Esophagus muscularis mucosa (tissue), 4 donors: ENCODE results near the gene UBLCP1. TPM values are rescaled to one million over a fixed set of nuclear protein-coding genes. Genes with fewer than 3 reads are reported as not detected.
"Not testable (repeated sequence)": the region's sequence is repeated elsewhere in the genome, so short reads cannot be mapped to it uniquely, and the experiment has no call there.

Experiments
- DNase-seq: peaks from one replicate; pipeline ENCODE4 v3.0.0-alpha.2; 2017; ENCODE audit errors: extremely low spot score
- H3K27ac ChIP-seq, 4 donors: fragments of 200-600 bp; sonication (generic); replicated peaks in 1 of 4; 1 replicate in 3 of 4; 2 replicates in 1 of 4; pipeline ENCODE4 v1.5.1; 2016 to 2019; ENCODE audit warnings: mild to moderate bottlenecking in 1 of 4
- H3K27me3 ChIP-seq, 4 donors: fragments of 200-600 bp; sonication (generic); one replicate each; pipeline versions ENCODE4 v1.5.1 to v1.6.0; 2016 to 2019
- H3K36me3 ChIP-seq, 4 donors: fragments of 200-600 bp; sonication (generic); one replicate each; pipeline ENCODE4 v1.5.1; 2016 to 2019
- H3K4me1 ChIP-seq, 4 donors: fragments of 200-600 bp; sonication (generic); one replicate each; pipeline ENCODE4 v1.5.1; 2016 to 2019
- H3K4me3 ChIP-seq, 4 donors: fragments of 200-600 bp; sonication (generic); 1 replicate in 2 of 4; 2 replicates in 2 of 4; pipeline ENCODE4 v1.5.1; 2016 to 2019; ENCODE audit warnings: mild to moderate bottlenecking in 4 of 4, moderate library complexity in 1 of 4
- H3K9me3 ChIP-seq, 4 donors: fragments of 200-600 bp; sonication (generic); 1 replicate in 3 of 4; 2 replicates in 1 of 4; pipeline ENCODE4 v1.5.1; 2016 to 2019
- EP300 ChIP-seq: sonication (generic); formaldehyde crosslinking; IDR thresholded peaks from one replicate; pipeline ENCODE4 v1.6.1; 2017; ENCODE audit warnings: antibody characterized with exemption
- POLR2A ChIP-seq: fragments of 450-650 bp; IDR thresholded peaks from one replicate; pipeline ENCODE4 v1.6.1; 2017; ENCODE audit warnings: antibody characterized with exemption, moderate library complexity, mild to moderate bottlenecking, low read depth
- POLR2AphosphoS5 ChIP-seq, 2 donors: sonication (generic); formaldehyde crosslinking; IDR thresholded peaks; one replicate each; pipeline ENCODE4 v1.6.1; 2017; ENCODE audit warnings: antibody characterized with exemption in 2 of 2
- WGBS: methylation state at CpG from one replicate; pipeline ENCODE4 v1.1.5; 2018; 5-methylcytosine and 5-hydroxymethylcytosine counted together
- intact Hi-C: fragments of 100-400 bp; cut with DNase I; formaldehyde crosslinking; loops from one replicate; pipeline ENCODE4 v1.15.1; 2023
- total RNA-seq, 4 donors: library from RNA; depleted of rRNA; stranded (reverse); fragments of >200 nt; gene quantifications; one replicate each; pipeline versions ENCODE4 v1.1.0 to v1.2.1, GENCODE V29; 2016
- TF ChIP-seq, protein P1 (sequence below), 3 experiments: fragments of 200-600 bp in 2 of 3; fragments of 450-650 bp in 1 of 3; sonication (generic) in 2 of 3; IDR thresholded peaks; one replicate each; pipeline ENCODE4 v1.5.1; 2017 to 2019; ENCODE audit warnings: antibody characterized with exemption in 3 of 3, mild to moderate bottlenecking in 2 of 3, moderate library complexity in 1 of 3

The UBLCP1 gene
- total RNA-seq, 4 donors from 2014 or later = 17.5 to 22.8 (median 21.1) TPM

DNA sequence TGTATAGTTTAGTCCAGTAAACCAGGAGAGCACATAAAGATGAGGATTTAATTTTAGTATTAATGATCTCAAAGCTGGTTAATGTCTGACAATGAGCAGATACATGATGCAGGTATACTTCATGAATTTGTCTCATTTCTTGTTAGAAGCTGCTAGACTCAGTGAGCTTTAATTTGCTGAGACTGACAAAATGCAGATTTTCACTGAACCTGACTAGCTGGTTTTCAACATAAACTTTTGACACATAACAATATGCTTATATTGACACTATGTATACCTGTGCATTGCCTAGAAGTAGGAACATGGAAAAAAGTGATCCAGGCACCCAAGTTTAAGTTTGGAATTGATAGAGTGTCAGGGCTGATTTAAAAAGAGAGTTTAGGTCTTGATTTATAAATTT, 10.8 kb downstream of the UBLCP1 start:
- Histone ChIP-seq H3K9me3 (no peaks in the 10 kb centered on the region), H3K27me3 (no peaks in the 10 kb centered on the region), H3K4me3 (no peak overlapping the region), H3K36me3 (peaks cover 14 to 79% (median 53%) of the 10 kb centered on the region in 4 donors), H3K4me1 (no peaks in the 10 kb centered on the region), H3K27ac (no peak overlapping the region)
- no peak for DNase-seq
- TF ChIP-seq POLR2AphosphoS5 (IDR thresholded peaks at IDR 0.05) = no peak
- no peak for TF ChIP-seq EP300
- TF ChIP-seq POLR2A = no peak
- TF ChIP-seq, protein P1, sequence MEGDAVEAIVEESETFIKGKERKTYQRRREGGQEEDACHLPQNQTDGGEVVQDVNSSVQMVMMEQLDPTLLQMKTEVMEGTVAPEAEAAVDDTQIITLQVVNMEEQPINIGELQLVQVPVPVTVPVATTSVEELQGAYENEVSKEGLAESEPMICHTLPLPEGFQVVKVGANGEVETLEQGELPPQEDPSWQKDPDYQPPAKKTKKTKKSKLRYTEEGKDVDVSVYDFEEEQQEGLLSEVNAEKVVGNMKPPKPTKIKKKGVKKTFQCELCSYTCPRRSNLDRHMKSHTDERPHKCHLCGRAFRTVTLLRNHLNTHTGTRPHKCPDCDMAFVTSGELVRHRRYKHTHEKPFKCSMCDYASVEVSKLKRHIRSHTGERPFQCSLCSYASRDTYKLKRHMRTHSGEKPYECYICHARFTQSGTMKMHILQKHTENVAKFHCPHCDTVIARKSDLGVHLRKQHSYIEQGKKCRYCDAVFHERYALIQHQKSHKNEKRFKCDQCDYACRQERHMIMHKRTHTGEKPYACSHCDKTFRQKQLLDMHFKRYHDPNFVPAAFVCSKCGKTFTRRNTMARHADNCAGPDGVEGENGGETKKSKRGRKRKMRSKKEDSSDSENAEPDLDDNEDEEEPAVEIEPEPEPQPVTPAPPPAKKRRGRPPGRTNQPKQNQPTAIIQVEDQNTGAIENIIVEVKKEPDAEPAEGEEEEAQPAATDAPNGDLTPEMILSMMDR (IDR thresholded peaks at IDR 0.05) = no peak
- intact Hi-C loops = no loop called here

DNA sequence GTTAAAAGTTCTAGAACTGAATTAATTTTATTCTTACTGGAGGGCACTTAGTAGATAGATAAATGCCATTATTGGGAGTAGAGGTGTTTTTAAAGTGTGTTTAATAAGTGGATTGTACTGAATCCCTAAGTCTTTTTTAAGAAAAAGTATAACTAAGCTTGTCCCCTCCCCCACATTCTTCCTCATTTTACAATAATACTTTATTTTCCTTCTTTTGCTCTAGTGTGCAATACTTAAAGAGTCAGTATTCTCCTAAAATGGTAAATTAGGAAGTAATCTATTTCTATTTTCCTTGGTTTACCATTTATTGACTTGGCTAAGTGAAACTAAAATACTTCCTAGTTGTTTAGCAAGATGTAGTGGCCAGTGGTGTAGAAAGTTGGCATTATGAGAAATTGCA, 11.6 kb downstream of the UBLCP1 start:
- intact Hi-C loops = no loop called here
- H3K9me3 ChIP-seq = no peaks in the 10 kb centered on the region
- no peaks in the 10 kb centered on the region for H3K4me1 ChIP-seq
- no peaks in the 10 kb centered on the region for H3K27me3 ChIP-seq
- no peak for DNase-seq
- no peak overlapping the region for H3K4me3 ChIP-seq
- no peak overlapping the region for H3K27ac ChIP-seq
- TF ChIP-seq, protein P1 (IDR thresholded peaks at IDR 0.05) = no peak
- TF ChIP-seq POLR2A = no peak
- H3K36me3 ChIP-seq = peaks cover 20 to 79% (median 57%) of the 10 kb centered on the region in 4 donors

DNA sequence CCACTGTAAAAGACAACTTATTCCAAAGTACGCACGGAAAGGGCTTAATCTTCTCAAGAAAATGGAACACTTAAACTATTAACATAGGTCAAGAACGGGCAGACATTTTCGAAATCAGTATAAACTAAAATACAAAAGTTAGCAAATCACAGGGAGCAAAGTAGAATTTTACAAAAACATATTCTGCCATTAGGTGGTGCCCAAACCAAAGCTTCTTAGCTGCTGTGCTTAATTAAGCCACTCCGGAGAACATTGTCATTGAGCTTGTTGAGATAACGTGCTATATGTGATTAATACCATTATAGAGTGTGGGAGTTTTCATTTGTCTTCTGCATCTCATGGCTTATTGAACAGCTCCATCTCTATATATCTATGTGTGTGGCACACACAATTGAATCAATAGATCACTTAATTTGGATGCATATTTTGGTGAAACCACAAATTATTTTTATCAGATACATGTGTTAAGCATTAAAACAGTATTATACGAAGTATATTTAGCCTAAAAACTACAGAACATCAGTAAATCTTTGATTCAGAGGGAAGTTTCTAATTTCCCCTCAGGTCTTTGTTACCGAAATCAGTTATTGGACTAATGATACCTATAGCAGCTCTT, 23.4 kb downstream of the UBLCP1 start:
- no peak for DNase-seq
- Histone ChIP-seq H3K36me3 (peaks cover 8 to 28% (median 20%) of the 10 kb centered on the region in 4 donors), H3K4me1 (no peaks in the 10 kb centered on the region), H3K27ac (no peak overlapping the region), H3K27me3 (no peaks in the 10 kb centered on the region), H3K9me3 (no peaks in the 10 kb centered on the region), H3K4me3 (no peak overlapping the region)
- WGBS = 58% methylated on average over 8 of the region's 8 CpGs
- intact Hi-C loops = no loop called here
- TF ChIP-seq, protein P1 (IDR thresholded peaks at IDR 0.05) = peak in 2 of 3 experiments; percentile 20 to 35
- no peak for TF ChIP-seq EP300

DNA sequence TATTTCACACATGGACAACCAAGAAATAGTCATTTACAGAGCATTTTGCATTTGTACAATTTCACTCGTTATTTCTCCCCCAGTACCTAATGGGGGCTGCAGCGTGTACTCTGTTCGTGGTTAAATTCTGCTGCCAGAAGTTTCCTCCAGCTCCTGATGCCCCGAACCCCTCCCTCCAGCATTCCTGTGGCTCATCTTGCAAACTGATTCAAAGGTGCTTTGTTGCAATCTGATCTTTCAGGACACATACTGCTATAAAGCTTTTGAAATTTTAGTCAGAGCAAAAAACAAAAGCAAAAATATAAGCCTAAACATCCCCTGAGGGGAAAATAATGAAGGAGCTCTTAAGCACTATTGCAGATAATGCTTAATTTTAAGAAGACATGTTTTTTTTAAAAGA, 27.7 kb downstream of the UBLCP1 start:
- intact Hi-C loops = no loop called here
- Histone ChIP-seq H3K36me3 (peaks cover 0 to 2% (median under 1%) of the 10 kb centered on the region in 4 donors), H3K27ac (no peak overlapping the region), H3K4me3 (no peak overlapping the region), H3K9me3 (no peaks in the 10 kb centered on the region), H3K4me1 (no peaks in the 10 kb centered on the region), H3K27me3 (no peaks in the 10 kb centered on the region)
- WGBS = 84% methylated on average over 4 of the region's 4 CpGs
- no peak for TF ChIP-seq POLR2A
- TF ChIP-seq, protein P1 (IDR thresholded peaks at IDR 0.05) = no peak
- no peak for TF ChIP-seq POLR2AphosphoS5 (IDR thresholded peaks at IDR 0.05)
- no peak for TF ChIP-seq EP300
- no peak for DNase-seq

DNA sequence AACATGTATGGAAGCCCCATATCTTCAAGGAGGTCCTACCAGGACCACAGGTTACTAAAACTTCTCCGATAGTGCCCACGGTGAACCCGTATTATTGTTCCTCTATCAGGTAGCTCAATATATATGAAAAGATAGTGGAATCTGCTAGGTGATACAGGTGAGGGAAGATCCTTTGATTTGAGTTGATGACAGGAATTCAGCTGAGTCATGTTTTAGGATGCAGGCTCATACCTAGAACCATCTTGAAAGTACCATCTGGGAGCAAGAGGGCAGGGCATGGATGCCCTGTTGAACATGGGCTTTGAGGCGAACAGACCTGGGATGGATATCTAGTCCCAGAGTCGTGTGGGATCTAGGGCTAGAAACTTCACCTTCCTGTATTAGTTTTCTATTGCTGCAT, 31.8 kb downstream of the UBLCP1 start:
- Histone ChIP-seq H3K36me3 (no peaks in the 10 kb centered on the region), H3K27me3 (no peaks in the 10 kb centered on the region), H3K9me3 (peaks cover 0 to 17% (median 7%) of the 10 kb centered on the region in 4 donors), H3K4me3 (no peak overlapping the region), H3K27ac (no peak overlapping the region), H3K4me1 (no peaks in the 10 kb centered on the region)
- 97% methylated on average over 4 of the region's 5 CpGs for WGBS
- TF ChIP-seq, protein P1 (IDR thresholded peaks at IDR 0.05) = no peak
- no peak for TF ChIP-seq POLR2AphosphoS5 (IDR thresholded peaks at IDR 0.05)
- DNase-seq = no peak
- intact Hi-C loops = no loop called here

DNA sequence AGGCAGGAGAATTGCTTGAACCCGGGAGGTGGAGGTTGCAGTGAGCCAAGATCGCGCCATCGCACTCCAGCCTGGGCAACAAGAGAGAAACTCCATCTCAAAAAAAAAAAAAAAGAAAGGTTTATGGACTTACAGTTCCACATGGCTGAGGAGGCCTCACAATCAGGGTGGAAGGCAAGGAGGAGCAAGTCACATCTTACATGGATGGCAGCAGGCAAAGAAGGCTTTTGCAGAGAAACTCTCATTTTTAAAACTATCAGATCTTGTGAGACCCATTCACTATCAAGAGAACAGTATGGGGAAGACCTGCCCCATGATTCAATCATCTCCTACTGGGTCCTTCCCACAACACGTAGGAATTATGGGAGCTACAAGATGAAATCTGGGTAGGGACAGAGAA, 34.2 kb downstream of the UBLCP1 start:
- H3K4me3 ChIP-seq, intact Hi-C loops, H3K36me3 ChIP-seq, H3K27ac ChIP-seq, H3K4me1 ChIP-seq, H3K27me3 ChIP-seq, DNase-seq: not testable (repeated sequence)
- H3K9me3 ChIP-seq = peaks cover 0 to 29% (median 22%) of the 10 kb centered on the region in 4 donors
- WGBS = 80% methylated on average over 5 of the region's 5 CpGs
